Right lobe of liver (tissue), 4 donors: Measurements from ENCODE around the gene NANOGP8.
"Not testable (repeated sequence)": the region's sequence is repeated elsewhere in the genome, so short reads cannot be mapped to it uniquely, and the experiment has no call there.

ENCODE experiments used
- POLR2A ChIP-seq: fragments of 450-650 bp; IDR thresholded peaks from one replicate; pipeline ENCODE4 v1.6.1; 2017; ENCODE audit warnings: antibody characterized with exemption, mild to moderate bottlenecking
- TF ChIP-seq, protein P1 (sequence below), 4 donors: fragments of 200-600 bp in 3 of 4; fragments of 450-650 bp in 1 of 4; IDR thresholded peaks; one replicate each; pipeline versions ENCODE4 v1.5.1 to v1.8.0; 2016 to 2022; ENCODE audit warnings: antibody characterized with exemption in 4 of 4, mild to moderate bottlenecking in 2 of 4
- donor health status: DM: no; HTN: no; CAD: no.
- donor health status: DM: no; HTN: no; CAD: no.
- donor health status: DM: no; HTN: yes; CAD: no.

DNA sequence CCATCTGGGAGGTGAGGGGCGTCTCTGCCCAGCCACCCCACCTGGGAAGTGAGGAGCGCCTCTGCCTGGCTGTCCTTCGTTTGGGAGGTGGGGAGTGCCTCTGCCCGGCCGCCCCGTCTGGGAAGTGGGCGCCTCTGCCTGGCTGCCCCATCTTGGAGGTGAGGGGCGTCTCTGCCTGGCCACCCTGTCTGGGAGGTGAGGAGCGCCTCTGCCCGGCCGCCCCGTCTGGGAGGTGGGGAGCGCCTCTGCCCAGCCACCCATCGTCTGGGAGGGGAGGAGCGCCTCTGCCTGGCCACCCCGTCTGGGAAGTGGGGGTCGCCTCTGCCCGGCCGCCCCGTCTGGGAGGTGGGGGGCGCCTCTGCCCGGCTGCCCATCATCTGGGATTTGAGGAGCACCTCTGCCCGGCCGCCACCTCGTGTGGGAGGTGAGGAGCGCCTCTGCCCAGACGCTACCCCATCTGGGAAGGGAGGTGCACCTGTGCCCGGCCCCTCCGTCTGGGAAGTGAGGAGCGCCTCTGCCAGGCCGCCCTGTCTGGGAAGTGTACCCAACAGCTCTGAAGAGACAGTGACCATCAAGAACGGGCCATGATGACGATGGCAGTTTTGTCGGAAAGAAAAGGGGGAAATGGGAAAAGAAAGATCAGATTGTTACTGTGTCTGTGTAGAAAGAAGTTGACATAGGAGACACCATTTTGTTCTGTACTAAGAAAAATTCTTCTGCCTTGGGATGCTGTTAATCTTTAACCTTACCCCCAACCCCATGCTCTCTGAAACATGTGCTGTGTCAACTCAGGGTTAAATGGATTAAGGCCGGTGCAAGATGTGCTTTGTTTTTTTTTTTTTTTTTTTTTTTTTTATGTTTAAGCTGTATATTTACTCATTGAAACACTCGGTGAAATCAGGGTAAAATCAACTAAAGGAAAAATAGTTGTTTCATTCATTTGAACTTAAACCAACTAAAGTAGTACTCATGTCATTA is 2.4 kb downstream of the NANOGP8 start:
- TF ChIP-seq, protein P1, sequence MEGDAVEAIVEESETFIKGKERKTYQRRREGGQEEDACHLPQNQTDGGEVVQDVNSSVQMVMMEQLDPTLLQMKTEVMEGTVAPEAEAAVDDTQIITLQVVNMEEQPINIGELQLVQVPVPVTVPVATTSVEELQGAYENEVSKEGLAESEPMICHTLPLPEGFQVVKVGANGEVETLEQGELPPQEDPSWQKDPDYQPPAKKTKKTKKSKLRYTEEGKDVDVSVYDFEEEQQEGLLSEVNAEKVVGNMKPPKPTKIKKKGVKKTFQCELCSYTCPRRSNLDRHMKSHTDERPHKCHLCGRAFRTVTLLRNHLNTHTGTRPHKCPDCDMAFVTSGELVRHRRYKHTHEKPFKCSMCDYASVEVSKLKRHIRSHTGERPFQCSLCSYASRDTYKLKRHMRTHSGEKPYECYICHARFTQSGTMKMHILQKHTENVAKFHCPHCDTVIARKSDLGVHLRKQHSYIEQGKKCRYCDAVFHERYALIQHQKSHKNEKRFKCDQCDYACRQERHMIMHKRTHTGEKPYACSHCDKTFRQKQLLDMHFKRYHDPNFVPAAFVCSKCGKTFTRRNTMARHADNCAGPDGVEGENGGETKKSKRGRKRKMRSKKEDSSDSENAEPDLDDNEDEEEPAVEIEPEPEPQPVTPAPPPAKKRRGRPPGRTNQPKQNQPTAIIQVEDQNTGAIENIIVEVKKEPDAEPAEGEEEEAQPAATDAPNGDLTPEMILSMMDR (IDR thresholded peaks at IDR 0.05), result not testable (repeated sequence)
- TF ChIP-seq POLR2A, result not testable (repeated sequence)
